Stimulated activated CD8-positive, alpha-beta memory T cell treated with anti-CD3 and anti-CD28 coated beads, Interleukin-4, amount 100 ng/mL, for 1 hour (primary cell): ENCODE results near the gene GGTLC3.
"Not testable (repeated sequence)": the region's sequence is repeated elsewhere in the genome, so short reads cannot be mapped to it uniquely, and the experiment has no call there.

ENCODE experiments used
- DNase-seq, 2 donors: peaks; one replicate each; pipeline ENCODE4 v3.0.0-alpha.2; 2020; ENCODE audit warnings: low read depth in 2 of 2, low spot score in 1 of 2

The GGTLC3 gene

DNA sequence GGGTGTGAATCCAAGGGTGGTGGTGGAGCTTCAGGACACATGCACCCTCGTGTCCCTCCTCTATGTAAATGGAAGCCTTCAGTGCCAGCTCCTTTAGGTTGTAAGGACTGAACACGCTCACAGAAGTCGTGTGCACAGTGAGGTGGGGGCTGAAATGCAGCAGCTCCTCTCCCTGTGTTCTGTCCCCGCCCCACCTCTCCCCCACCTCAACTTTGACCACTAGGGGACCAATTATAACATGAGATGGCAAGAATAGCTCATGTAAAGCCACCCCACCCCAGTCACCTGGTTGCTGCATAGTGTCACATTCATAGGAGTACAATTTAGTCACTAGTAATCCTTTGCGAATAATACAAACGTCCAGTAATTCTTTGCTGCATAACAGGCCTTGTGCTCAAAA, 4.8 kb upstream of the GGTLC3 start:
- DNase-seq = not testable (repeated sequence)

DNA sequence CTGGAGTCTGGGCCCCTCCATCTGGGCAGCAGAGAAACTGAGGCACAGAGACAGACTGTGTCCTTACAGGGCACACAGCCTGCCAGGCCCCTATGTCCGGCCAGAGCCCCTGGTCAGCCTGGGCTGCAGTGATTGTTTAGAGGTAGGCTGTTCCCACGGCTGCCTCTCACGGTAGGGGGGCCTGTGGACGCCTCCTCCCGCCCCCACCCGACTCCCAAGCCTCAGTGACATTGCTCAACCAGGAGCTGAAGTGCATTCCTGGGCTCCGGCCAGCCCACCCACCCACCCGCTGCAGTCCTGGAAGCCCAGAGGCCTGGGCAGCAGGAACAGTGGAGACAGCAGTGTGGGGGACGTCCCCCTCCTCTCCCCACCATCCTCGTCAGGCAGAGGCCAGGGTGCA, 4.5 kb downstream of the GGTLC3 start:
- DNase-seq = not testable (repeated sequence)

DNA sequence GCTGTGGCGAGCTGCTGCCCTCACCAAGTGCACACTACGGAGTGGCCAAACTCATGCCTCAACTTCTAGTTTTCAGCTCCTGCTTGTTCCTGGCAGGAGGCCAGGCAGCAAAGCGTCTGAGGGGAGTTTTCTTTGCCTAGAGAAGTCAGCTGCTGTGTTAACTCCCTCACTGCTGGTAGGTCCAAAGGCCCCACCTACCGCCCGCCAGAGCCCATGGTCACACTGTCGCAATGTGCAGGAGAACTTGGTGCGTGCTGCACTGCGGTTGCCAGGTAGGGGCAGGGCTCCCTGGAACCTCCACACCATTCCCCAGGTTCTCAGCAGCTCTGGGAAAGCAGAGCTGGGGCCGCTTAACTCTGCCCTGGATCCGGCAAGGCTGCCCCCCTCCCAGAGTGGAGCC, 5.6 kb downstream of the GGTLC3 start:
- DNase-seq = not testable (repeated sequence)

DNA sequence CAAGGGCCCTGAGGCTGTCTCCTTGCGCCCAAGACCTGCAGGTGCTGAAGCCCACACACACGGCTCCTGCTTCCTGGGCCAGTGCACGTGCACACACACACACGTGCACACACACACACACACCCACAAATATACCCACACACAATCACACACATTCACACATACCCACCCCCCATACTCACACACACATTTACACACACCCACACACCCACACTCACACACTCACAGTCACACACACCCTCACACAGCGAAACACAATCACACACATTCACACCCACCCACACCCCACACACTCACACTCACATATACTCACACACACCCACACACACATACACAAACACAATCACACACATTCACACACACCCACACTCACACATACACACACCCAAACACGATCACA, 6.6 kb downstream of the GGTLC3 start:
- not testable (repeated sequence) for DNase-seq

DNA sequence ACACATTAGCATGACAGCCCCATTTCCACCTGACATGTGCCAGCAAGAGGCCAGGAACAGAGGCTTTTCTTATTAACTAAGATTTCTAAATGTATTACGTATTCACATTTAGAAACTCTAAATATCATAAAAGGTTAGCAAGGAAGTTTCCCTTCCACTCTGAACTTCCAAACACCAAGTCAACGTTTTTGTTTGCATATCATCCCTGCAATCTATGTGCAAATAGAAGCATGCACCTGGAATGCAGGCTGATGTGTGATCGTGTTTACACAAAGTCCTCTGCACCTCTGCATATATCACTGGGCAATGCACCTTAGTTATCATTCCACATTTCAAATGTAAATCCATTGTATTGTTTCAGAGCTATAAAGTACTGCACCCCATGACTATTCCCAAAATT, 21.7 kb downstream of the GGTLC3 start:
- DNase-seq = not testable (repeated sequence)
